ENCODE data around the gene RYR1. TPM values are rescaled to one million over a fixed set of nuclear protein-coding genes. Genes with fewer than 3 reads are reported as not detected.

Gene RYR1
- polyA plus RNA-seq, 3 donors = 0.76 to 2.1 (median 2.1) TPM

DNA sequence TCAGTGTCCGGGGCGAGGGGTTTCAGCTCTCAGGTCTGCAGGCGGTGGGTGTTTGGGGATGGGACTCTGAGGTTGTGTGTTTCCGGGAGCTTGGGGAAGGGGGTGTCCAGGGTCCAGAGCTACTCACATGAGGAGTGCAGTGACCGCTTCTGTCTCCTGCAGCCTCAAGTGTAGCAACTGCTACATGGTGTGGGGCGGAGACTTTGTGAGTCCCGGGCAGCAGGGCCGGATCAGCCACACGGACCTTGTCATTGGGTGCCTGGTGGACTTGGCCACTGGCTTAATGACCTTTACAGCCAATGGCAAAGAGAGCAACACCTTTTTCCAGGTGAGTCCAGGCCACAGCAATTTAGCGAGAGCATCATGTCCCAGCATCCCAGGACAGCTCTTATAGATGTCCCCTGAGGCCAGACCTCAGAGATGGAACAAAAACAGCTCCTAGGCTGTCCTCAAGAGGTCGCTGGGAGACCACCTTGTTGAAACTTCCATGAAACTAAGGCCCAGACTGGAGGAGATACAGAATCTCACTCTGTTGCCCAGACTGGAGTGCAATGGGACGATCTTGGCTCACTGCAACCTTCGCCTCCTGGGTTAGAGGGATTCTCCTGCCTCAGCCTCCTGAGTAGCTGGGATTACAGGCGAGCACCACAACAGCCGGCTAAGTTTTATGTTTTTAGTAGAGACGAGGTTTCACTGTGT is 44.9 kb downstream of the RYR1 start:
- no peaks in the 10 kb centered on the region for H3K4me1 Mint-ChIP-seq
- H3K9ac ChIP-seq (ENCODE audit: insufficient read depth, low read length, poor library complexity, severe bottlenecking) = no peak overlapping the region
- H4K20me1 ChIP-seq (ENCODE audit: insufficient read depth, low read length) = no peaks in the 10 kb centered on the region
- peaks cover 8 to 10% (median 10%) of the 10 kb centered on the region in 3 donors for H3K27me3 Mint-ChIP-seq (ENCODE audit: low read depth in 3 of 3)
- no peaks in the 10 kb centered on the region for H3K9me3 ChIP-seq (replicated peaks in 1 of 2; ENCODE audit: control insufficient read depth in 1 of 2, insufficient read depth in 1 of 2, low read length in 2 of 2)
- 93% methylated on average over 11 of the region's 16 CpGs for WGBS (ENCODE audit: insufficient coverage)
- no peak overlapping the region for H3K27ac Mint-ChIP-seq
- no peak overlapping the region for H3K27ac ChIP-seq (ENCODE audit: low read depth in 1 of 2, low read length in 2 of 2)
- no peaks in the 10 kb centered on the region for H3K36me3 ChIP-seq (replicated peaks in 1 of 2; ENCODE audit: control insufficient read depth in 1 of 2, insufficient read depth in 2 of 2, low read length in 2 of 2)
- no peak for DNase-seq
- H3K9me3 Mint-ChIP-seq = peaks cover 0 to 2% (median 0%) of the 10 kb centered on the region in 7 donors
- intact Hi-C loops (cut with micrococcal nuclease) = no loop called here
- no peaks in the 10 kb centered on the region for H3K36me3 Mint-ChIP-seq
- H3K27me3 ChIP-seq (ENCODE audit: control insufficient read depth in 2 of 2, insufficient read depth in 2 of 2, low read length in 2 of 2) = no peaks in the 10 kb centered on the region
- H3K4me3 ChIP-seq (replicated peaks in 1 of 3; ENCODE audit: low read depth in 2 of 3, low read length in 3 of 3) = no peak overlapping the region
- no peak overlapping the region for H3K4me2 ChIP-seq (replicated peaks; ENCODE audit: extremely low read depth, low read length, poor library complexity, severe bottlenecking)
- H3K4me1 ChIP-seq (ENCODE audit: control insufficient read depth in 1 of 2, insufficient read depth in 2 of 2, low read length in 2 of 2) = no peaks in the 10 kb centered on the region
- TF ChIP-seq, protein P1, sequence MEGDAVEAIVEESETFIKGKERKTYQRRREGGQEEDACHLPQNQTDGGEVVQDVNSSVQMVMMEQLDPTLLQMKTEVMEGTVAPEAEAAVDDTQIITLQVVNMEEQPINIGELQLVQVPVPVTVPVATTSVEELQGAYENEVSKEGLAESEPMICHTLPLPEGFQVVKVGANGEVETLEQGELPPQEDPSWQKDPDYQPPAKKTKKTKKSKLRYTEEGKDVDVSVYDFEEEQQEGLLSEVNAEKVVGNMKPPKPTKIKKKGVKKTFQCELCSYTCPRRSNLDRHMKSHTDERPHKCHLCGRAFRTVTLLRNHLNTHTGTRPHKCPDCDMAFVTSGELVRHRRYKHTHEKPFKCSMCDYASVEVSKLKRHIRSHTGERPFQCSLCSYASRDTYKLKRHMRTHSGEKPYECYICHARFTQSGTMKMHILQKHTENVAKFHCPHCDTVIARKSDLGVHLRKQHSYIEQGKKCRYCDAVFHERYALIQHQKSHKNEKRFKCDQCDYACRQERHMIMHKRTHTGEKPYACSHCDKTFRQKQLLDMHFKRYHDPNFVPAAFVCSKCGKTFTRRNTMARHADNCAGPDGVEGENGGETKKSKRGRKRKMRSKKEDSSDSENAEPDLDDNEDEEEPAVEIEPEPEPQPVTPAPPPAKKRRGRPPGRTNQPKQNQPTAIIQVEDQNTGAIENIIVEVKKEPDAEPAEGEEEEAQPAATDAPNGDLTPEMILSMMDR (IDR thresholded peaks at IDR 0.05) = no peak
- no peak overlapping the region for H2AFZ ChIP-seq (ENCODE audit: insufficient read depth, low read depth, low read length, poor library complexity, severe bottlenecking)
- no peak overlapping the region for H3K4me3 Mint-ChIP-seq
- no peaks in the 10 kb centered on the region for H3K79me2 ChIP-seq (ENCODE audit: insufficient read depth, low read length)

DNA sequence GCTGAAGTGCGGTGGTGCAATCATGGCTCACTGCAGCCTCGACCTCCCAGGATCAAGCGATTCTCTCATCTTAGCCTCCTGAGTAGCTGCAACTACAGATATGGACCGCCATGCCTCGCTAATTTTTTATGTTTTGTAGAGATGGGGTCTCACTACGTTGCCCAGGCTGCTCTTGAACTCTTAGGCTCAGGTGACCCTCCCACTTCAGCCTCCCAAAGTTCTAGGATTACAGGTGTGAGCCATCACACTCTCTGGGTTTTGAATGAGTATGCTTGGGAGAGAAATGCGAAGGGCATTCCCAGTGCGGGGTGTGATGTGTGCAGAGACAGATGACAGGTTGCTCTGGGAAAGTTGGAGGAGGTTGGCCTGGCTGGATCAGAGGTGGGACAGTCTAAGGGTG is 49.0 kb downstream of the RYR1 start:
- intact Hi-C loops (cut with micrococcal nuclease) = no loop called here
- H3K36me3 ChIP-seq (replicated peaks in 1 of 2; ENCODE audit: control insufficient read depth in 1 of 2, insufficient read depth in 2 of 2, low read length in 2 of 2) = no peaks in the 10 kb centered on the region
- TF ChIP-seq, protein P1 (IDR thresholded peaks at IDR 0.05) = no peak

More for the DNA sequence above, 49.0 kb downstream of the RYR1 start:
- Histone ChIP-seq H3K27ac (ENCODE audit: low read depth in 1 of 2, low read length in 2 of 2) (no peak overlapping the region), H3K27me3 (ENCODE audit: control insufficient read depth in 2 of 2, insufficient read depth in 2 of 2, low read length in 2 of 2) (no peaks in the 10 kb centered on the region), H3K4me3 (replicated peaks in 1 of 3; ENCODE audit: low read depth in 2 of 3, low read length in 3 of 3) (no peak overlapping the region), H2AFZ (ENCODE audit: insufficient read depth, low read depth, low read length, poor library complexity, severe bottlenecking) (no peak overlapping the region), H3K4me1 (ENCODE audit: control insufficient read depth in 1 of 2, insufficient read depth in 2 of 2, low read length in 2 of 2) (no peaks in the 10 kb centered on the region), H3K9ac (ENCODE audit: insufficient read depth, low read length, poor library complexity, severe bottlenecking) (no peak overlapping the region), H3K9me3 (replicated peaks in 1 of 2; ENCODE audit: control insufficient read depth in 1 of 2, insufficient read depth in 1 of 2, low read length in 2 of 2) (no peaks in the 10 kb centered on the region), H3K4me2 (replicated peaks; ENCODE audit: extremely low read depth, low read length, poor library complexity, severe bottlenecking) (no peak overlapping the region), H3K79me2 (ENCODE audit: insufficient read depth, low read length) (no peaks in the 10 kb centered on the region), H4K20me1 (ENCODE audit: insufficient read depth, low read length) (no peaks in the 10 kb centered on the region)
- peaks cover 3 to 10% (median 9%) of the 10 kb centered on the region in 3 donors for H3K27me3 Mint-ChIP-seq (ENCODE audit: low read depth in 3 of 3)
- no peak overlapping the region for H3K27ac Mint-ChIP-seq
- no peaks in the 10 kb centered on the region for H3K4me1 Mint-ChIP-seq
- no peaks in the 10 kb centered on the region for H3K36me3 Mint-ChIP-seq
- H3K4me3 Mint-ChIP-seq = no peak overlapping the region
- no peak for DNase-seq
- 100% methylated on average over 2 of the region's 8 CpGs for WGBS (ENCODE audit: insufficient coverage)
- peaks cover 0 to 9% (median 6%) of the 10 kb centered on the region in 7 donors for H3K9me3 Mint-ChIP-seq
